ENCODE results near the gene CDC14A. TPM values are rescaled to one million over a fixed set of nuclear protein-coding genes. Genes with fewer than 3 reads are reported as not detected.

CDC14A gene
- total and polyA plus RNA-seq, 2 of the 8 experiments (the other 6 are each of a cell fraction or from before 2014, with no cell fraction given) = 3.2 to 8.9 TPM

DNA sequence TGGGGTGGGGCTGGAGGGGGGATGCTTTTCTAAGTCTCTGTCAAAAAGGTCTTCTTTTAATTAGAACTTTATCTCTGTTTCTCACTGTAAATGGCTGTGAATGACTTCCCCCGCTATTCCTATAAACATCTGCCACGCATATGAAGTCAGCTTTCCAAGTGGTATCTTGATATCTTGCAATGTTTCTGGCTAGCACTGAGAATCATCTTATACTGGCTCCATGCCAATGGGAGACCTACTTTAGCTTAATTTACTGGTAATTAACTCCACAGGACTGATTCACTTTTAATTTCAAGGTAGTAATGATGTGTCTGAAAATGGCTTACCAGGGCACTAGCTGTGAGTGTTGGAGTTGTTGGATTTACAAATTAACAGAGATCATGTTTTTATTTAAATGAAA lies 190.0 kb downstream of the CDC14A start (continued):
- TF ChIP-seq CHD7 (IDR thresholded peaks at IDR 0.05; ENCODE audit: insufficient replicate concordance, low read length) (no peak), GABPA (IDR thresholded peaks at IDR 0.05; ENCODE audit: borderline replicate concordance, insufficient read depth, low read length) (no peak), ATF2 (IDR thresholded peaks at IDR 0.05; ENCODE audit: low read length) (no peak), ATF3 (IDR thresholded peaks at IDR 0.05; ENCODE audit: insufficient read depth, low read depth, low read length) (no peak), MAFK (IDR thresholded peaks at IDR 0.05; ENCODE audit: low read depth, low read length) (no peak), FOSL1 (IDR thresholded peaks at IDR 0.05; ENCODE audit: insufficient read depth, low read depth, low read length) (no peak), KDM4A (IDR thresholded peaks at IDR 0.05; ENCODE audit: low read depth, low read length, severe bottlenecking) (no peak), TAF1 (IDR thresholded peaks at IDR 0.05; ENCODE audit: low read depth, low read length) (no peak), JUND (IDR thresholded peaks at IDR 0.05; ENCODE audit: low read length) (no peak), CEBPB (IDR thresholded peaks at IDR 0.05; ENCODE audit: low read depth, low read length) (no peak)

All from H1 (cell line).